ENCODE data around the gene SCNN1B. TPM values are rescaled to one million over a fixed set of nuclear protein-coding genes. Genes with fewer than 3 reads are reported as not detected.

SCNN1B gene
- total and polyA plus RNA-seq, 9 donors, result 0.13 to 2.5 (median 1.0) TPM; not detected in 1

DNA sequence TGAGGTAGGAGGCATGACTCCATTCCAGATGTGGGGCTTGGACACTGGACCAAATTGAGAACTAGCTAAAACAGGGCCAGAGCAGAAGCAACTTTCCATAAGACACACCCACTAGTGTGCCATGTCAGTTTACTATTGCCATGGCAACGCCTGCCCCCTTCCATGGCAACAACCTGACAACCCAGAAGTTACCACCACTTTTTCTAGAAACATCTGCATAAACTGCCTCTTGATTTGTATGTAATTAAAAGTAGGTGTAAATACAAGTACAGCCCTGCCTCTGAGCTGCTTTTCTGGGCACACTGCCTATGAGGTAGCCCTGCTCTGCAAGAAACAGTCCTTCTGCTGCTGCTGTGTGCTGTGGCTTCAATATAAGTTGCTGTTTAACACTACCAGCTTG lies 19.5 kb upstream of the SCNN1B start:
- 63 to 75% (median 75%) methylated on average over 1 of the region's 1 CpG for WGBS, 3 donors
- no peak overlapping the region for H3K4me3 ChIP-seq
- no peaks in the 10 kb centered on the region for H3K36me3 ChIP-seq
- H3K27me3 ChIP-seq, result no peaks in the 10 kb centered on the region
- H3K4me1 ChIP-seq (ENCODE audit: insufficient read depth), result no peaks in the 10 kb centered on the region
- intact Hi-C loops (cut with DNase I), result no loop called here
- H3K9me3 ChIP-seq, result no peaks in the 10 kb centered on the region
- TF ChIP-seq EP300 (IDR thresholded peaks at IDR 0.05) (no peak), POLR2A (IDR thresholded peaks at IDR 0.05) (no peak)
- TF ChIP-seq, protein P1, sequence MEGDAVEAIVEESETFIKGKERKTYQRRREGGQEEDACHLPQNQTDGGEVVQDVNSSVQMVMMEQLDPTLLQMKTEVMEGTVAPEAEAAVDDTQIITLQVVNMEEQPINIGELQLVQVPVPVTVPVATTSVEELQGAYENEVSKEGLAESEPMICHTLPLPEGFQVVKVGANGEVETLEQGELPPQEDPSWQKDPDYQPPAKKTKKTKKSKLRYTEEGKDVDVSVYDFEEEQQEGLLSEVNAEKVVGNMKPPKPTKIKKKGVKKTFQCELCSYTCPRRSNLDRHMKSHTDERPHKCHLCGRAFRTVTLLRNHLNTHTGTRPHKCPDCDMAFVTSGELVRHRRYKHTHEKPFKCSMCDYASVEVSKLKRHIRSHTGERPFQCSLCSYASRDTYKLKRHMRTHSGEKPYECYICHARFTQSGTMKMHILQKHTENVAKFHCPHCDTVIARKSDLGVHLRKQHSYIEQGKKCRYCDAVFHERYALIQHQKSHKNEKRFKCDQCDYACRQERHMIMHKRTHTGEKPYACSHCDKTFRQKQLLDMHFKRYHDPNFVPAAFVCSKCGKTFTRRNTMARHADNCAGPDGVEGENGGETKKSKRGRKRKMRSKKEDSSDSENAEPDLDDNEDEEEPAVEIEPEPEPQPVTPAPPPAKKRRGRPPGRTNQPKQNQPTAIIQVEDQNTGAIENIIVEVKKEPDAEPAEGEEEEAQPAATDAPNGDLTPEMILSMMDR (IDR thresholded peaks at IDR 0.05), result no peak
- H3K27ac ChIP-seq, result no peak overlapping the region
- DNase-seq, result no peak

GRCh38 chr16:23283571-23283970 lies 18.5 kb upstream of the SCNN1B start:
- intact Hi-C loops (cut with DNase I), result no loop called here
- 88 to 92% (median 89%) methylated on average over 2 of the region's 2 CpGs for WGBS, 3 donors

GRCh38 chr16:23284584-23284983 lies 17.5 kb upstream of the SCNN1B start:
- no peak for TF ChIP-seq EP300 (IDR thresholded peaks at IDR 0.05)
- TF ChIP-seq, protein P1 (IDR thresholded peaks at IDR 0.05), result no peak
- no peak for TF ChIP-seq POLR2A (IDR thresholded peaks at IDR 0.05)
- no peaks in the 10 kb centered on the region for H3K36me3 ChIP-seq
- no peak overlapping the region for H3K4me3 ChIP-seq
- no peaks in the 10 kb centered on the region for H3K27me3 ChIP-seq
- no peaks in the 10 kb centered on the region for H3K4me1 ChIP-seq (ENCODE audit: insufficient read depth)
- no peak for DNase-seq
- no peak overlapping the region for H3K27ac ChIP-seq
- H3K9me3 ChIP-seq, result no peaks in the 10 kb centered on the region
- intact Hi-C loops (cut with DNase I), result no loop called here
- WGBS, 3 donors, result 68 to 79% (median 70%) methylated on average over 2 of the region's 2 CpGs

More at GRCh38 chr16:23283571-23283970, 18.5 kb upstream of the SCNN1B start:
- Histone ChIP-seq H3K36me3 (no peaks in the 10 kb centered on the region), H3K9me3 (no peaks in the 10 kb centered on the region), H3K4me1 (ENCODE audit: insufficient read depth) (no peaks in the 10 kb centered on the region), H3K27me3 (no peaks in the 10 kb centered on the region), H3K27ac (no peak overlapping the region), H3K4me3 (no peak overlapping the region)
- TF ChIP-seq EP300 (IDR thresholded peaks at IDR 0.05) (no peak), POLR2A (IDR thresholded peaks at IDR 0.05) (no peak)
- TF ChIP-seq, protein P1 (IDR thresholded peaks at IDR 0.05), result no peak
- DNase-seq, result no peak

- no peak for DNase-seq
- intact Hi-C loops (cut with DNase I), result no loop called here
- WGBS, 3 donors, result 69 to 71% (median 70%) methylated on average over 4 of the region's 4 CpGs
- Histone ChIP-seq H3K36me3 (no peaks in the 10 kb centered on the region), H3K9me3 (no peaks in the 10 kb centered on the region), H3K4me3 (no peak overlapping the region), H3K27me3 (no peaks in the 10 kb centered on the region), H3K27ac (no peak overlapping the region), H3K4me1 (ENCODE audit: insufficient read depth) (no peaks in the 10 kb centered on the region)
- TF ChIP-seq, protein P1 (IDR thresholded peaks at IDR 0.05), result no peak
- TF ChIP-seq POLR2A (IDR thresholded peaks at IDR 0.05), result no peak
- TF ChIP-seq EP300 (IDR thresholded peaks at IDR 0.05), result no peak
Observed at GRCh38 chr16:23286131-23286532, 16.0 kb upstream of the SCNN1B start.
